Keratinocyte (primary cell): ENCODE results near the gene NRXN2. TPM values are rescaled to one million over a fixed set of nuclear protein-coding genes. Genes with fewer than 3 reads are reported as not detected.

Experiments
- DNase-seq: peaks from one replicate; pipeline ENCODE4 v3.0.0-alpha.2; 2011; ENCODE audit warnings: low read depth, missing footprints, low spot score
- FAIRE-seq: peaks from 2 replicates; lab custom pipeline; 2011; peaks lifted over from hg19 to GRCh38; lab: Jason Lieb, UNC
- H2AFZ ChIP-seq: 2 replicates; pipeline ENCODE4 v1.6.0; 2012; ENCODE audit warnings: low read length, control low read depth, inconsistent platforms; ENCODE audit not compliant: control insufficient read depth
- H3K27ac ChIP-seq: 2 replicates; pipeline ENCODE4 v1.5.1; 2011; ENCODE audit warnings: low read length; ENCODE audit not compliant: control insufficient read depth, insufficient read depth
- H3K27me3 ChIP-seq: 3 replicates; pipeline ENCODE4 v1.6.0; 2011; ENCODE audit warnings: low read length; ENCODE audit not compliant: control insufficient read depth, insufficient read depth; ENCODE audit errors: extremely low read depth
- H3K36me3 ChIP-seq, 2 experiments: 2 replicates in 1 of 2; 3 replicates in 1 of 2; pipeline ENCODE4 v1.5.1; 2011; ENCODE audit warnings: low read length in 2 of 2, mild to moderate bottlenecking in 1 of 2; ENCODE audit not compliant: control insufficient read depth in 2 of 2, insufficient read depth in 2 of 2; ENCODE audit errors: extremely low read depth in 1 of 2
- H3K4me1 ChIP-seq: 3 replicates; pipeline ENCODE4 v1.5.1; 2011; ENCODE audit warnings: low read length; ENCODE audit not compliant: control insufficient read depth, insufficient read depth; ENCODE audit errors: extremely low read depth
- H3K4me2 ChIP-seq: 3 replicates; pipeline ENCODE4 v1.6.0; 2011; ENCODE audit warnings: low read depth, low read length; ENCODE audit not compliant: control insufficient read depth, insufficient read depth; ENCODE audit errors: extremely low read depth
- H3K4me3 ChIP-seq, 3 experiments: fragments of 200-600 bp in 1 of 3; sonication (generic) in 1 of 3; 2 replicates in 2 of 3; 3 replicates in 1 of 3; pipeline ENCODE4 v1.5.1; 2011 to 2016; ENCODE audit warnings: low read length in 3 of 3, mild to moderate bottlenecking in 3 of 3, control low read depth in 2 of 3, inconsistent platforms in 1 of 3, low read depth in 1 of 3, mixed read lengths in 1 of 3, mixed run types in 1 of 3, moderate library complexity in 1 of 3; ENCODE audit not compliant: control insufficient read depth in 2 of 3, insufficient read depth in 2 of 3; ENCODE audit errors: extremely low read depth in 1 of 3
- H3K79me2 ChIP-seq: 2 replicates; pipeline ENCODE4 v1.6.0; 2012; ENCODE audit warnings: low read length; ENCODE audit not compliant: control insufficient read depth, insufficient read depth
- H3K9ac ChIP-seq: 3 replicates; pipeline ENCODE4 v1.6.0; 2011; ENCODE audit warnings: low read length; ENCODE audit not compliant: control insufficient read depth, insufficient read depth; ENCODE audit errors: extremely low read depth
- H3K9me1 ChIP-seq: 3 replicates; pipeline ENCODE4 v1.6.0; 2011; ENCODE audit warnings: low read length; ENCODE audit not compliant: control insufficient read depth, insufficient read depth; ENCODE audit errors: extremely low read depth
- H3K9me3 ChIP-seq: 2 replicates; pipeline ENCODE4 v1.5.1; 2012; ENCODE audit warnings: low read depth, low read length; ENCODE audit not compliant: control insufficient read depth
- H4K20me1 ChIP-seq: 3 replicates; pipeline ENCODE4 v1.6.0; 2011; ENCODE audit warnings: low read length; ENCODE audit not compliant: control insufficient read depth, insufficient read depth; ENCODE audit errors: extremely low read depth
- CTCF ChIP-seq, 3 experiments: IDR thresholded peaks in 1 of 3; conservative IDR thresholded peaks in 1 of 3; optimal IDR thresholded peaks in 1 of 3; 2 replicates in 2 of 3; 3 replicates in 1 of 3; pipeline versions ENCODE3 to v1.5.1; 2011; ENCODE audit warnings: low read length in 3 of 3, mild to moderate bottlenecking in 3 of 3, moderate library complexity in 2 of 3, control low read depth in 1 of 3, inconsistent platforms in 1 of 3; ENCODE audit not compliant: insufficient read depth in 2 of 3; ENCODE audit errors: extremely low read depth in 1 of 3
- EZH2 ChIP-seq: IDR thresholded peaks from one replicate; pipeline ENCODE4 v1.6.1; 2012; ENCODE audit warnings: inconsistent platforms, mild to moderate bottlenecking, low read length, moderate library complexity
- dilution Hi-C: fragments of 300-500 bp; cut with MboI; formaldehyde crosslinking; loops from one replicate; pipeline ENCODE4 v1.7.0; 2020; ENCODE audit warnings: low sequenced_read_pairs; ENCODE audit not compliant: extremely low pct_ligation_motif_present
- polyA plus RNA-seq, 5 experiments: library from polyadenylated mRNA; depleted of rRNA in 3 of 5; stranded (reverse) in 3 of 5; stranded (forward) in 1 of 5; unstranded in 1 of 5; fragments of >200 nt; gene quantifications; 1 replicate in 1 of 5; 2 replicates in 3 of 5; 3 replicates in 1 of 5; pipeline versions ENCODE4 v1.2.1 to v1.2.3, GENCODE V29; 2011 to 2012; ENCODE audit warnings: missing spikeins in 2 of 5, low read depth in 1 of 5, low replicate concordance in 1 of 5

The NRXN2 gene
- polyA plus RNA-seq, 1 donor (not counting 4 experiments of a cell fraction or from before 2014, with no cell fraction given) = not detected

DNA sequence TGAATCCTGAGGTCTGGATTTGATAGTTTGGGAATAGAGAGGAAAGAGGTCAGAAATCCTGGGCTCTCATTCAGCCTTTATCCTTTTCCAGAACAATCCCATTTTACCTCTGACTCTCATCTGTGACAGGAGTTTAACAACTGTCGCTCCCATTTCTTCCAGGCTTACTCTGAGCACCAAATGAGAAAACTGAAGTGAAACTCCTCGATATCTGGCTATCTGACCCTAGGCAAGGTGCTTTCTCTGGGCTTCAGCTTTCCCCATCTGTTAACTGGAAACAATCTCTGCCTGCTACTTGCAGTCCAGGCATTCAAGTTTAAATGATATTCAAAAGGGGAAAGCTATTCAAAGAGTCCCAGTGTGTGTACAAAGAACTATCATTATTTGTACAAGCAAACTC lies 50.1 kb downstream of the NRXN2 start:
- Histone ChIP-seq H3K9ac (no peak overlapping the region), H3K9me3 (no peaks in the 10 kb centered on the region), H3K27ac (no peak overlapping the region), H3K27me3 (peaks cover 46% of the 10 kb centered on the region), H3K4me1 (peaks cover 9% of the 10 kb centered on the region), H3K36me3 (no peaks in the 10 kb centered on the region), H3K4me2 (no peak overlapping the region), H3K4me3 (no peak overlapping the region), H2AFZ (no peak overlapping the region), H4K20me1 (no peaks in the 10 kb centered on the region), H3K9me1 (no peaks in the 10 kb centered on the region), H3K79me2 (no peaks in the 10 kb centered on the region)
- TF ChIP-seq CTCF (optimal IDR thresholded peaks at IDR 0.05 in 1 of 3, IDR thresholded peaks at IDR 0.05 in 1 of 3, conservative IDR thresholded peaks at IDR 0.05 in 1 of 3; ENCODE audit: extremely low read depth in 1 of 3, insufficient read depth in 2 of 3, low read length in 3 of 3) (no peak), EZH2 (no peak)
- no peak for FAIRE-seq
- dilution Hi-C loops = no loop called here
- DNase-seq = no peak

DNA sequence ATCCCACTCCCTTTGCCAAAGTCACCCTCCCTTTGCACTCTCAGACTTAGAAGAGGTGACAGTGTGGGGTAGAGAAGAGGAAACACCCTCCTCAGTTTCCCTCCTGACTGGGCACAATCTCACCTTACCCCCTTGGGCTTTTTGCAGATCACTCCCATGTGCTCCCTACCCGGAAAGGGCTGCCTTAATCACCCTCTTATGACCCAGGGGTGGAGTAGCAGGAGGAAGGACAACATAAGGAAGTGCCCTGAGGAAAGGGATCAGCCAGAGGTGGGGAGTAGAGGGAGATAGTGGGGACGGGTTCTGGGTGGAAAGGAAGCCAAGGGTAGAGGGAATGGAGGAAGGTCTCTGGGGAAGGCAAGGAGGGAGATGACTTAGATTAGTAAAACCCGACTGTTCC lies 52.0 kb downstream of the NRXN2 start:
- no peak overlapping the region for H3K4me3 ChIP-seq
- no peak overlapping the region for H3K4me2 ChIP-seq
- H3K9me3 ChIP-seq = no peaks in the 10 kb centered on the region
- H3K27me3 ChIP-seq = peaks cover 32% of the 10 kb centered on the region
- no peaks in the 10 kb centered on the region for H3K79me2 ChIP-seq
- H3K36me3 ChIP-seq = no peaks in the 10 kb centered on the region
- H4K20me1 ChIP-seq = no peaks in the 10 kb centered on the region
- H3K9me1 ChIP-seq = no peaks in the 10 kb centered on the region
- no peak overlapping the region for H3K9ac ChIP-seq
- H3K4me1 ChIP-seq = peaks cover 9% of the 10 kb centered on the region
- dilution Hi-C loops = no loop called here
- H3K27ac ChIP-seq = no peak overlapping the region
- no peak for TF ChIP-seq EZH2
- TF ChIP-seq CTCF (optimal IDR thresholded peaks at IDR 0.05 in 1 of 3, IDR thresholded peaks at IDR 0.05 in 1 of 3, conservative IDR thresholded peaks at IDR 0.05 in 1 of 3; ENCODE audit: extremely low read depth in 1 of 3, insufficient read depth in 2 of 3, low read length in 3 of 3) = no peak
- FAIRE-seq (no peak), DNase-seq (no peak)
- no peak overlapping the region for H2AFZ ChIP-seq
